K562 (cell line): Measurements from ENCODE around the gene BTRC. TPM values are rescaled to one million over a fixed set of nuclear protein-coding genes. Genes with fewer than 3 reads are reported as not detected.

ENCODE experiments used
- C11orf30 ChIP-seq: fragments of 450-650 bp; IDR thresholded peaks from 2 replicates; pipeline ENCODE4 v1.6.1; 2016; ENCODE audit warnings: low read depth, mild to moderate bottlenecking
- CEBPG ChIP-seq, 3 experiments: fragments of 200-800 bp in 1 of 3; sonication (Bioruptor generic) in 1 of 3; sonication (generic) in 1 of 3; formaldehyde crosslinking in 1 of 3; IDR thresholded peaks in 2 of 3; conservative IDR thresholded peaks in 1 of 3; 2 replicates each; pipeline versions ENCODE4 v1.6.1 to v1.8.0; 2016 to 2022; ENCODE audit warnings: missing compliant biosample characterization in 2 of 3, missing genetic modification characterization in 2 of 3, mild to moderate bottlenecking in 1 of 3, missing genetic modification reagents in 1 of 3
- EP400 ChIP-seq: fragments of 450-650 bp; IDR thresholded peaks from 2 replicates; pipeline ENCODE4 v1.6.1; 2017; ENCODE audit warnings: antibody characterized with exemption, mild to moderate bottlenecking, moderate library complexity
- FOXK2 ChIP-seq, 2 experiments: fragments of 450-650 bp; IDR thresholded peaks in 1 of 2; conservative IDR thresholded peaks in 1 of 2; 2 replicates each; pipeline ENCODE4 v1.6.1; 2016; ENCODE audit warnings: low read depth in 2 of 2, mild to moderate bottlenecking in 1 of 2
- HDAC1 ChIP-seq, 2 experiments: fragments of 450-650 bp; IDR thresholded peaks; 2 replicates each; pipeline ENCODE4 v1.6.1; 2016 to 2017; ENCODE audit warnings: inconsistent platforms in 1 of 2, mild to moderate bottlenecking in 1 of 2, moderate library complexity in 1 of 2
- HDGF ChIP-seq: fragments of 450-650 bp; IDR thresholded peaks from 2 replicates; pipeline ENCODE4 v1.6.1; 2016
- JUND ChIP-seq, 2 experiments: IDR thresholded peaks; 2 replicates in 1 of 2; 3 replicates in 1 of 2; pipeline ENCODE4 v1.6.1; 2011; ENCODE audit warnings: borderline replicate concordance in 2 of 2, low read depth in 2 of 2, low read length in 2 of 2, improper control_type of control experiment in 1 of 2, missing biosample characterization in 1 of 2, missing genetic modification characterization in 1 of 2, missing genetic modification reagents in 1 of 2
- NCOA2 ChIP-seq, 2 experiments: fragments of 450-650 bp; IDR thresholded peaks; 2 replicates each; pipeline ENCODE4 v1.6.1; 2018; ENCODE audit warnings: mild to moderate bottlenecking in 2 of 2, moderate library complexity in 1 of 2; ENCODE audit not compliant: partially characterized antibody in 2 of 2
- NEUROD1 ChIP-seq: fragments of 150-350 bp; IDR thresholded peaks from 2 replicates; pipeline ENCODE4 v1.6.1; 2014; ENCODE audit warnings: borderline replicate concordance, low read length, low read depth; ENCODE audit not compliant: partially characterized antibody
- NR2C2 ChIP-seq, 2 experiments: fragments of 200-800 bp in 1 of 2; sonication (Bioruptor generic) in 1 of 2; sonication (generic) in 1 of 2; formaldehyde crosslinking in 1 of 2; IDR thresholded peaks; 2 replicates each; pipeline versions ENCODE4 v1.6.1 to v1.8.0; 2016 to 2022; ENCODE audit warnings: mild to moderate bottlenecking in 1 of 2, missing compliant biosample characterization in 1 of 2, missing genetic modification characterization in 1 of 2, missing genetic modification reagents in 1 of 2
- NRF1 ChIP-seq, 2 experiments: fragments of 450-650 bp; IDR thresholded peaks in 1 of 2; conservative IDR thresholded peaks in 1 of 2; 2 replicates each; pipeline ENCODE4 v1.6.1; 2014; ENCODE audit warnings: mild to moderate bottlenecking in 2 of 2
- POLR2G ChIP-seq: fragments of 200-400 bp; formaldehyde crosslinking; IDR thresholded peaks from 2 replicates; pipeline ENCODE4 v1.6.1; 2017; ENCODE audit warnings: low read depth, mild to moderate bottlenecking, antibody characterized with exemption, low read length, moderate library complexity
- PREB ChIP-seq: sonication (generic); formaldehyde crosslinking; IDR thresholded peaks from 2 replicates; pipeline ENCODE4 v1.8.1; 2023; ENCODE audit warnings: mild to moderate bottlenecking, missing genetic modification reagents
- VEZF1 ChIP-seq: fragments of 200-800 bp; sonication (Bioruptor generic); IDR thresholded peaks from 2 replicates; pipeline ENCODE4 v1.6.1; 2017; ENCODE audit warnings: missing genetic modification characterization, missing compliant biosample characterization
- ZBED1 ChIP-seq: IDR thresholded peaks from 2 replicates; pipeline ENCODE4 v1.6.1; 2014
- ZBTB17 ChIP-seq: fragments of 450-650 bp; formaldehyde crosslinking; IDR thresholded peaks from 2 replicates; pipeline ENCODE4 v1.4.0; 2020; ENCODE audit warnings: mild to moderate bottlenecking
- ZNF707 ChIP-seq: fragments of 250-450 bp; sonication (Bioruptor Pico); conservative IDR thresholded peaks from 2 replicates; pipeline ENCODE4 v1.8.0; 2022; ENCODE audit warnings: inconsistent platforms, mild to moderate bottlenecking, moderate library complexity
- ZNF780A ChIP-seq: fragments of 250-450 bp; sonication (Bioruptor Pico); IDR thresholded peaks from 2 replicates; pipeline ENCODE4 v1.5.0; 2021; ENCODE audit warnings: mild to moderate bottlenecking
- polyA plus RNA-seq, 8 experiments: library from polyadenylated mRNA; depleted of rRNA in 4 of 8; stranded (reverse) in 5 of 8; unstranded in 3 of 8; fragments of >200 nt; fragmentation: Nextera tagmentation in 2 of 8; fragmentation: Illumina TruSeq in 1 of 8; extraction: Ambion mirVana in 2 of 8; extraction: Trizol in 1 of 8; gene quantifications; 2 replicates each; pipeline versions ENCODE4 v1.2.1 to v1.2.3, GENCODE V29; 2011 to 2014; ENCODE audit warnings: inconsistent platforms in 1 of 8, missing spikeins in 1 of 8
- total RNA-seq, 7 experiments: library from RNA; depleted of rRNA in 6 of 7; stranded (reverse); fragments of >200 nt in 6 of 7; fragmentation: Illumina TruSeq in 2 of 7; extraction: Trizol in 2 of 7; gene quantifications; 2 replicates each; pipeline versions ENCODE4 v1.2.1 to v1.2.3, GENCODE V29; 2011 to 2021; ENCODE audit warnings: low replicate concordance in 1 of 7
- TF ChIP-seq, protein P1 (sequence below): sonication (generic); formaldehyde crosslinking; IDR thresholded peaks from 2 replicates; pipeline ENCODE4 v1.8.0; 2022; ENCODE audit warnings: missing genetic modification reagents, mild to moderate bottlenecking, moderate library complexity, borderline replicate concordance
- TF ChIP-seq, protein P2 (sequence below): sonication (generic); formaldehyde crosslinking; IDR thresholded peaks from 2 replicates; pipeline ENCODE4 v1.8.0; 2023; ENCODE audit warnings: mild to moderate bottlenecking, missing genetic modification reagents

The BTRC gene
- total and polyA plus RNA-seq, 9 of the 15 experiments (the other 6 are each of a cell fraction or from before 2014, with no cell fraction given), result 1.6 to 15.4 (median 7.0) TPM

- no peak for TF ChIP-seq ZBTB17 (CRISPR knock-in tag)
- TF ChIP-seq CEBPG (CRISPR knock-in tag; IDR thresholded peaks at IDR 0.05), result no peak
- TF ChIP-seq CEBPG (tag; conservative IDR thresholded peaks at IDR 0.05 in 1 of 2, IDR thresholded peaks at IDR 0.05 in 1 of 2), result no peak
- TF ChIP-seq VEZF1 (CRISPR knock-in tag), result peak; percentile 86
- TF ChIP-seq ZBED1, result no peak
- peak; percentile 65 for TF ChIP-seq POLR2G
- TF ChIP-seq PREB (CRISPR knock-in tag), result no peak
- peak in 1 of 2 experiments; percentile 35; a peak in 1 of 4 replicates for TF ChIP-seq FOXK2 (conservative IDR thresholded peaks at IDR 0.05 in 1 of 2, IDR thresholded peaks at IDR 0.05 in 1 of 2; ENCODE audit: low read depth in 2 of 2)
- TF ChIP-seq, protein P1, sequence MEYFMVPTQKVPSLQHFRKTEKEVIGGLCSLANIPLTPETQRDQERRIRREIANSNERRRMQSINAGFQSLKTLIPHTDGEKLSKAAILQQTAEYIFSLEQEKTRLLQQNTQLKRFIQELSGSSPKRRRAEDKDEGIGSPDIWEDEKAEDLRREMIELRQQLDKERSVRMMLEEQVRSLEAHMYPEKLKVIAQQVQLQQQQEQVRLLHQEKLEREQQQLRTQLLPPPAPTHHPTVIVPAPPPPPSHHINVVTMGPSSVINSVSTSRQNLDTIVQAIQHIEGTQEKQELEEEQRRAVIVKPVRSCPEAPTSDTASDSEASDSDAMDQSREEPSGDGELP (CRISPR knock-in tag), result 0 out of 2 replicates have a peak, but pooled peaks have one; percentile 25
- TF ChIP-seq NCOA2 (IDR thresholded peaks at IDR 0.05; ENCODE audit: partially characterized antibody in 2 of 2), result no peak
- no peak for TF ChIP-seq HDGF
- peak; percentile 32; the same call in 1 of the 2 replicates for TF ChIP-seq JUND (IDR thresholded peaks at IDR 0.05; ENCODE audit: borderline replicate concordance, low read depth, low read length)
- no peak for TF ChIP-seq JUND (tag; IDR thresholded peaks at IDR 0.05; ENCODE audit: borderline replicate concordance, low read depth, low read length)
- 0 out of 2 replicates have a peak, but pooled peaks have one; percentile 17 for TF ChIP-seq EP400
- TF ChIP-seq, protein P2, sequence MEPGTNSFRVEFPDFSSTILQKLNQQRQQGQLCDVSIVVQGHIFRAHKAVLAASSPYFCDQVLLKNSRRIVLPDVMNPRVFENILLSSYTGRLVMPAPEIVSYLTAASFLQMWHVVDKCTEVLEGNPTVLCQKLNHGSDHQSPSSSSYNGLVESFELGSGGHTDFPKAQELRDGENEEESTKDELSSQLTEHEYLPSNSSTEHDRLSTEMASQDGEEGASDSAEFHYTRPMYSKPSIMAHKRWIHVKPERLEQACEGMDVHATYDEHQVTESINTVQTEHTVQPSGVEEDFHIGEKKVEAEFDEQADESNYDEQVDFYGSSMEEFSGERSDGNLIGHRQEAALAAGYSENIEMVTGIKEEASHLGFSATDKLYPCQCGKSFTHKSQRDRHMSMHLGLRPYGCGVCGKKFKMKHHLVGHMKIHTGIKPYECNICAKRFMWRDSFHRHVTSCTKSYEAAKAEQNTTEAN (CRISPR knock-in tag), result no peak
- TF ChIP-seq NRF1 (conservative IDR thresholded peaks at IDR 0.05 in 1 of 2, IDR thresholded peaks at IDR 0.05 in 1 of 2), result peak; percentile 34 to 43; a peak in 2 of 4 replicates
- no peak for TF ChIP-seq ZNF707 (CRISPR knock-in tag)
- peak; percentile 9 for TF ChIP-seq NEUROD1
- TF ChIP-seq NR2C2 (CRISPR knock-in tag; IDR thresholded peaks at IDR 0.05), result peak; percentile 98
- TF ChIP-seq NR2C2 (tag; IDR thresholded peaks at IDR 0.05), result peak; percentile 99
- no peak for TF ChIP-seq ZNF780A (CRISPR knock-in tag)
- TF ChIP-seq HDAC1 (IDR thresholded peaks at IDR 0.05), result peak in 1 of 2 experiments; percentile 92; a peak in 2 of 4 replicates
- TF ChIP-seq C11orf30, result peak; percentile 81
These were observed 234.0 kb downstream of the BTRC start, which contains the start of the genes DPCD and POLL (continued) for GRCh38 chr10:101587725-101588653.
